NCI-H446 treated with DMSO at 0.1 percent for 48 hours (cell line): ENCODE results near the gene SLC19A1.
A peak's percentile ranks its signal among the peaks of the same experiment; 100 is the strongest.

ENCODE experiments used
- DNase-seq: peaks from one replicate; lab custom pipeline; 2025; lab: John Stamatoyannopoulos, UW

SLC19A1 gene

GRCh38 chr21:45478115-45478801 is 64.0 kb downstream of the SLC19A1 start:
- DNase-seq, result peak; percentile 2

- DNase-seq, result no peak
Measured at GRCh38 chr21:45477176-45478114, 64.8 kb downstream of the SLC19A1 start.

- DNase-seq, result no peak
Measured at GRCh38 chr21:45476582-45476981, 65.7 kb downstream of the SLC19A1 start.

DNA sequence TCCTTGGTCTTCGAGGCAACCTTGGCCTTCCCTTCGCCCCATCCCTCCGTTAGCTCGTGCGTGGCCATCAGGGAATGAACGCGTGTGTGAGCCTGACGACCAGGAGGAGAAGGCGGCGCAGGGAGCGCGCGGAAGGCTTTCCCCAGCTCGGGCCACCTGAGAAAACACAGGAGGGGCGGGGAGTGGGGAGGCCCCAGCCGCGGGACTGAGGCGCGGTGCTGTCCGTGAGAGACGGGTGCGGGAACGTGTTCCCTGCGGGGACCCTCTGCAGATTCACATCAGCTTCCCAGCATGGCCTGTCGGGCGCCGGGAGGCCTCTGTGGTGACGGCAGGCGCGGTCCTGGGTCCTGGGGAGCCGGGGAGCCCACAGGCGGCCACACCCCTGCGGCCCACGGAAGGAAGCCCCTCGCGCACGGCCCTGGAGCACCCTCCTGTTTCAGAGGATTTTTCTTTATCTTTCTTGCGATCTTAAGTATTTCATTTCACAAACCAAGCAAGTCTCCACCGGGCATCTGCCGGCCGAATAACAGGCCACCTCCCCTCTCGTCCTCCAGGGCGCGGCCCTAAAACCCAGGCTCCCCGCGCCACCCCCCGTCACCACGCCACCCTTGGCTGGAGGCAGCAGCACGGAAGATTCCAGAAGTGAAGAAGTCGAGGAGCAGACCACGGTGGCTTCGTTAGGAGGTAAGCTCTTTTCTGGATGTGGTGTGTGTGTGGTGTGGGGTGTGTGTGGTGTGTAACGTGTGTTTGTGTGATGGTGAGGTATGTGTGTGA is 66.3 kb downstream of the SLC19A1 start:
- no peak for DNase-seq

DNA sequence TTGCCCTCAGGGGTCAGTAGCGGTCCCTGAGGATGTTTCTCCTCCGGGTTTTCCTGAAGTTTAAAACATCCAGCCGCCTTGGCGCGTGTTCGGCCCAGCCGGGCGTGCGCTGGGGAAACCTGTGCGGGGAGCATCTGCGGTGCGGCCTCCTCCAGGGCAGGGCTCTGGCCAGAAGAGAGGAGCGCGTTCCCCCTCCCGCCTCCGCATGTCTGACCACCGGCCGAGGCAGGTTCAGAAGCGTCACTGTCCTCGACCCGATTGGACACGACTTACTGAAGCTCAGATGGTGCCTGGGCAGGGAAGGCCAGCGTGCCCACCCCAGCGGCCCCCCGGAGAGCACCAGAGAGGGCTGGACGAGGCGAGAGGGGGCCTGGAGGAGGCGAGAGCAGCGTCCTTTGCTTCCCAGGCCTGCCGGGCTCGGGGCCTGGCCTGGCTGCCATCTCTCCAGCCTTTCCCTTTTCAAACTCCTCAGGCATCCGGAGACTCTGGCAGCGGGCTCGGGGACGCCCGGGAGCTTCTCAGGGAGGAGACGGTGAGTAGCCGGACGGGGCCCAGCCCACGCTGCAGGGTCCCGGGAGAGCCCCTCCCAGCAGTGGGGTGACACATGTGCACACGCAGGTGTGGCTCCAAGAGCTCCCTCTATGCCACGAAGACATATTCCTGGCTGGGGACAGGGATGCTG is 67.1 kb downstream of the SLC19A1 start:
- no peak for DNase-seq

- no peak for DNase-seq
Measured at GRCh38 chr21:45474323-45474950, 67.8 kb downstream of the SLC19A1 start.

DNA sequence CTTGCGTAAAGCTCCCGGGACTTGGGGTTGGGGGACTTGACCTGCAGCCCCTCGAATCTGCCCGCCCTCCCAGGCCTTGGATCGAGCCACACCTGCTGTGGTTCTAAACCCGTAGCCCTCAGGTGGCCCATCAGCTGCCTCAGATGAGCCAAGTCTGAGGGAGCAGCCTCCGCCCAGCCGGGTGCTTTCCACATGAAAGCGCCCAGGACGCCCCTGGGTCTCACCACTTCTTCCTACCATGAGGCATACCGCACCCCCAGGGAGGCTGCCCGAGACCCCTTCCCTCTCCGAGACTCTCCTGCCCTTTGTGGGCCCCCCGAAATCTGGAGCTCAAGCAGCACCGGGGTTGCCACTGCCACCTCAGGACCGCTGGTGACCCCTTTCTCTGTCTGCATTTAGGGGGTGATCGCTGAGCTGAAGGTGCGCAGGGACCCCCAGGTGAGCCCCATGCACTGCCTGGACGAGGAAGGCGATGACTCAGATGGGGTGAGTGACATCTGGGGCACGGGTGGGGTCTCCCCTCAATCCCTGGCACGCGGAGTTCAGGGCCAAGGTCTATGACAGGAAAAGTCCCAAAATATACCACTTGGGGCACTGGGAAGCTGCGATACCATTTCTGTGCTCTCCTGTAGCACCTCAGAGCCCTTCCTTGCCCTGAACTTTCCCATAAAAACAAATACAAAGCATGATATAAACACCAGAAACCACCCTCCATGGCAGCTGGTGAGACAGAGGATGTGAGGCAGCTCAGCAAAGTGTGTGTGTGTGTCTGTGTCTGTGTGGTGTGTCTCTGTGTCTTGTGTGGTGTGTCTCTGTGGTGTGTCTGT is 68.5 kb downstream of the SLC19A1 start:
- DNase-seq, result no peak

DNA sequence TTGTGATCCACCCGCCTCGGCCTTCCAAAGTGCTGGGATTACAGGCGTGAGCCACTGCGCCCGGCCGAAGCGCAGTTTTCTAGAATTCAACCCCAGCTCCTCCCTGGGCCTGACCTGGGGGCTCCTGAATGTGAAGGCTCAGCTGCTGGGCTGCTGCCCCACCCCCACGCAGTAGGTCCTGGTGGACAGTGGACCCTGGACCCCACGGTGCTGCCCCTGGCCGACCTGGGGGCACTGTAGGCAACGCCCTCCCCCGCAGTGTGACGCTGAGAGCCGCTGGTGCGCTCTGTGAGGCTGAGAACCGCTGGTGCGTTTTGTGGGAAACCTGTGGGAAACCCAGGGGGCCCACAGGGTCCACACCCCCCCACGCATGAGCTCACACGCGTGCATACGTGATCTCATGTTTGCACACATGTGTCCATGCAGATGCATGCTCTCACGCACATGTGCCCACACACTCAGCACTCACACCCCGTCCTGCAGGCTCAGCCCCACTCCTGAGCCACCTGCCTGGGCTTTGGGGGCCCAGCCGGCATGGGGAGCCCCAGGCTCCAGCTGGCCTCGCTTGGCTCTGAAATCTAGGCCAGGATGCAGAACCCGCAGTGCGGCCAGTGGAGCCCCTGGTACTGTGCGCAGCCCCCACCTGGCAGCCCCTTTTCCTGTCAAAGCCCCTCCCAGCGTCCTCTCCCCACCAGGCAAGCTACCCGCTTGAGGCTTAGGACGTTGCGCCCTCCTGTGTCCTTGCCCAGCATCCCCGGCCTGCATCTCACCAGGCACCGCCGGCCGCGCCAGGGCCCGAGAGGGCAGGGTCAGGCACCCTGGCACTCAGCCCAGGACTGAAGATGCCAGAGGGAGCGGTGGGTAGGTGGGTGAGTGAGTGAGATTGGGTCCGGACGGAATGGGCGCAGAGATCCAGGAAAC is 69.5 kb downstream of the SLC19A1 start:
- DNase-seq, result no peak

DNA sequence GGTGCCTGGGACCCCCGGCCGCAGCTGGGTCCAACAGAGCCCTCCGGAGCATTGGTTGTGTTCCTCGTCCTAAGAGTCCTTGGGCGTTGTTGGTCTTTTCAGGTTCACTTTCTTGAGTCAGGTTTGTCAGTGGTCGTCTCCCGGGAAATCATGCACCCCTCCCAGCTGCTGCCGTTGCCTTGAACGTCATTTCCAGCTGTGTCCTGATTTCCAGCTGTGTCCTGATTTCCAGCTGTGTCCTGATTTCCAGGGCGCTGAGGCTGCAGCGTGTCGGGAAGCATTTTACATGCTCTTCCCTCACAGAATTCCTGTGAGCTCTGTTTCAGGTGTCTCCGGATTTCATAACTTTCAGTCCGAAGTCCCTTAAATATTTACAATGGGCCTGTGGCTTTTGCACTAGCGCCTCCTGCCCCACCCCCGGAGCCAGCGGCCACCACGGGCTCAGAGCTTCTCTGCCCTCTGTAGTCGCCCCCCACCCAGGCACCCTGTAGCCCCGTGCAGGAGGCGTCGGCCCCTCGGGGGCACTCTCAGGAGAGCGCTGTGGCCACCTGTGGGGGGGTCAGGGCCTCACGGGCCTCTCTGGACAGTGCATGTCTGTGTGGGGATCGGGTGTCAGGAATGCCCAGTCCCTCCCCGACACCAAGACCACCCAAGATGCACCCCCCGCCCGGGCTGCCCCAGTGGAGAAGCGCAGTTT is 70.6 kb downstream of the SLC19A1 start:
- no peak for DNase-seq

- DNase-seq, result no peak
Measured at GRCh38 chr21:45470773-45471524, 71.3 kb downstream of the SLC19A1 start.

DNA sequence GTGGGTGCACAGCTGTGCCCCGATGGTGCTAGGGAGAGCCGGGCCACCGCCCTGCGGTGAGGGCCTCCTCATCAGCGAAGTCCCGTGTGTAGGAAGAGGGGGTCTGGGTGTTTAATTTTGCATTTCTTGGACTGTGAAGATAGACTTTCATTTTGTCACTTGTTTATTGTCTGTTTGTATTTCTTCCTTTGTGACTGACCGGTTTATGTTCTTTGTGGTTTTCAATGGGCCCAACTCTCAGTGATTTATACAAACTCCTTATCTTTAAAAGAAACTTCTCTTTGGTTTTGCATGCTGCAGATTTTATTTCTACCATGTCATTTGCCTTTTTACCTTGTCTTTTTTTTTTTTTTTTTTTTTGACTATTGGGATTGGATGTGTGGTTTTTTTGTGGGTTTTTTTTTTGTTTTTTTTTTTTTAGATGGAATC is 72.1 kb downstream of the SLC19A1 start:
- no peak for DNase-seq

- no peak for DNase-seq
Measured at GRCh38 chr21:45469273-45470086, 72.8 kb downstream of the SLC19A1 start.

GRCh38 chr21:45468971-45469272 is 73.3 kb downstream of the SLC19A1 start:
- no peak for DNase-seq

- DNase-seq, result no peak
Measured at GRCh38 chr21:45468051-45468970, 73.9 kb downstream of the SLC19A1 start.

GRCh38 chr21:45467221-45467779 is 74.9 kb downstream of the SLC19A1 start:
- no peak for DNase-seq
